ENCODE measurements around the gene PITX1. TPM values are rescaled to one million over a fixed set of nuclear protein-coding genes. Genes with fewer than 3 reads are reported as not detected.

PITX1 gene
- total and polyA plus RNA-seq, 2 donors (not counting 3 experiments of a cell fraction or from before 2014, with no cell fraction given): 0.48 to 6.0 TPM

GRCh38 chr5:135051872-135052271, 17.8 kb upstream of the PITX1 start:
- Histone ChIP-seq H3K9me3 (replicated peaks; ENCODE audit: control insufficient read depth, insufficient read depth, low read length) (no peaks in the 10 kb centered on the region), H3K4me3 (replicated peaks in 1 of 3; ENCODE audit: insufficient read depth in 1 of 3, low read depth in 1 of 3, low read length in 3 of 3) (no peak overlapping the region), H3K27me3 (ENCODE audit: control insufficient read depth in 2 of 2, insufficient read depth in 2 of 2, low read length in 2 of 2) (peaks cover 64 to 71% of the 10 kb centered on the region in 2 experiments), H4K20me1 (replicated peaks; ENCODE audit: control insufficient read depth, extremely low read depth, insufficient read depth, low read length) (no peaks in the 10 kb centered on the region), H3K27ac (ENCODE audit: insufficient read depth, low read depth, low read length) (no peak overlapping the region), H3K9ac (replicated peaks; ENCODE audit: extremely low read depth, insufficient read depth, low read length) (no peak overlapping the region), H3K79me2 (ENCODE audit: control insufficient read depth, insufficient read depth, low read length) (no peaks in the 10 kb centered on the region), H3K4me2 (ENCODE audit: insufficient read depth, low read length) (no peak overlapping the region), H3K36me3 (ENCODE audit: control insufficient read depth in 2 of 2, extremely low read depth in 1 of 2, insufficient read depth in 2 of 2, low read length in 2 of 2) (no peaks in the 10 kb centered on the region), H2AFZ (ENCODE audit: low read depth, low read length) (no peak overlapping the region), H3K4me1 (ENCODE audit: control insufficient read depth, extremely low read depth, insufficient read depth, low read length) (no peaks in the 10 kb centered on the region), H3K9me1 (replicated peaks; ENCODE audit: control insufficient read depth, extremely low read depth, insufficient read depth, low read length) (no peaks in the 10 kb centered on the region)
- DNase-seq (ENCODE audit: low read depth, low spot score) (no peak), FAIRE-seq (no peak)
- ChIA-PET CTCF (interaction anchor here (1.3 kb wide), 1 partner anchor 12 kb away, joined by 4 read pairs; no protein-coding TSS in a partner anchor), POLR2A (no interaction called here)
- no TSS peak for BruUV-seq (replicated peaks)
- intact Hi-C loops (cut with micrococcal nuclease) (no loop called here), dilution Hi-C loops (cut with MboI; ENCODE audit: extremely low pct_ligation_motif_present, low sequenced_read_pairs) (no loop called here)
- TF ChIP-seq EZH2 (IDR thresholded peaks at IDR 0.05; ENCODE audit: borderline replicate concordance, low read depth, low read length, severe bottlenecking): peak; percentile 41
- no peak for TF ChIP-seq CTCF (IDR thresholded peaks at IDR 0.05; ENCODE audit: extremely low read depth in 1 of 2, insufficient read depth in 1 of 2, low read depth in 1 of 2, low read length in 2 of 2)

GRCh38 chr5:135051399-135051798, 17.4 kb upstream of the PITX1 start:
- dilution Hi-C loops (cut with MboI; ENCODE audit: extremely low pct_ligation_motif_present, low sequenced_read_pairs): no loop called here
- FAIRE-seq: no peak
- ChIA-PET POLR2A (no interaction called here), CTCF (no interaction called here)
- H3K9me3 ChIP-seq (replicated peaks; ENCODE audit: control insufficient read depth, insufficient read depth, low read length): no peaks in the 10 kb centered on the region
- H4K20me1 ChIP-seq (replicated peaks; ENCODE audit: control insufficient read depth, extremely low read depth, insufficient read depth, low read length): no peaks in the 10 kb centered on the region
- H3K4me2 ChIP-seq (ENCODE audit: insufficient read depth, low read length): no peak overlapping the region
- no peaks in the 10 kb centered on the region for H3K4me1 ChIP-seq (ENCODE audit: control insufficient read depth, extremely low read depth, insufficient read depth, low read length)
- peaks cover 64 to 75% of the 10 kb centered on the region in 2 experiments for H3K27me3 ChIP-seq (ENCODE audit: control insufficient read depth in 2 of 2, insufficient read depth in 2 of 2, low read length in 2 of 2)
- TF ChIP-seq GATA2 (IDR thresholded peaks at IDR 0.05; ENCODE audit: insufficient read depth, insufficient read length, low read depth, low read length) (no peak), JUN (IDR thresholded peaks at IDR 0.05; ENCODE audit: borderline replicate concordance, insufficient read depth, insufficient read length, low read depth) (no peak), MYC (IDR thresholded peaks at IDR 0.05; ENCODE audit: low read depth, low read length) (no peak), POLR2AphosphoS5 (IDR thresholded peaks at IDR 0.05; ENCODE audit: insufficient read depth, low read depth, low read length) (no peak), POLR2A (IDR thresholded peaks at IDR 0.05; ENCODE audit: low read depth, low read length) (no peak), EZH2 (IDR thresholded peaks at IDR 0.05; ENCODE audit: borderline replicate concordance, low read depth, low read length, severe bottlenecking) (no peak), FOS (IDR thresholded peaks at IDR 0.05; ENCODE audit: borderline replicate concordance, insufficient read depth, low read length) (no peak), MAX (IDR thresholded peaks at IDR 0.05; ENCODE audit: insufficient read depth, insufficient read length) (no peak), CTCF (IDR thresholded peaks at IDR 0.05; ENCODE audit: extremely low read depth in 1 of 2, insufficient read depth in 1 of 2, low read depth in 1 of 2, low read length in 2 of 2) (no peak)
- H3K79me2 ChIP-seq (ENCODE audit: control insufficient read depth, insufficient read depth, low read length): no peaks in the 10 kb centered on the region
- H3K36me3 ChIP-seq (ENCODE audit: control insufficient read depth in 2 of 2, extremely low read depth in 1 of 2, insufficient read depth in 2 of 2, low read length in 2 of 2): no peaks in the 10 kb centered on the region
- BruUV-seq (replicated peaks): no TSS peak
- no peak for DNase-seq (ENCODE audit: low read depth, low spot score)
- H3K9me1 ChIP-seq (replicated peaks; ENCODE audit: control insufficient read depth, extremely low read depth, insufficient read depth, low read length): no peaks in the 10 kb centered on the region
- H3K9ac ChIP-seq (replicated peaks; ENCODE audit: extremely low read depth, insufficient read depth, low read length): no peak overlapping the region
- H3K4me3 ChIP-seq (replicated peaks in 1 of 3; ENCODE audit: insufficient read depth in 1 of 3, low read depth in 1 of 3, low read length in 3 of 3): no peak overlapping the region
- intact Hi-C loops (cut with micrococcal nuclease): no loop called here
- no peak overlapping the region for H2AFZ ChIP-seq (ENCODE audit: low read depth, low read length)
- no peak overlapping the region for H3K27ac ChIP-seq (ENCODE audit: insufficient read depth, low read depth, low read length)
